ENCODE results near the gene OR7G1.
"Not testable (repeated sequence)": the region's sequence is repeated elsewhere in the genome, so short reads cannot be mapped to it uniquely, and the experiment has no call there.

The OR7G1 gene

GRCh38 chr19:9076901-9077300 lies 38.7 kb downstream of the OR7G1 start:
- no peak for DNase-seq

GRCh38 chr19:9075064-9075949 lies 40.3 kb downstream of the OR7G1 start:
- no peak for DNase-seq

GRCh38 chr19:9073806-9074205 lies 41.8 kb downstream of the OR7G1 start:
- no peak for DNase-seq

GRCh38 chr19:9071720-9072119 lies 43.8 kb downstream of the OR7G1 start:
- not testable (repeated sequence) for DNase-seq

- no peak for DNase-seq
Observed at GRCh38 chr19:9070066-9070465, 45.5 kb downstream of the OR7G1 start.

- no peak for DNase-seq
Observed at GRCh38 chr19:9065457-9066014, 50.0 kb downstream of the OR7G1 start.

Measured in activated effector memory CD4-positive, alpha-beta T cell treated with Interleukin-2 at 50 U/mL for 16 hours (primary cell).